ENCODE results near the gene FRAS1.
"Not testable (repeated sequence)": the region's sequence is repeated elsewhere in the genome, so short reads cannot be mapped to it uniquely, and the experiment has no call there.

Gene FRAS1

DNA sequence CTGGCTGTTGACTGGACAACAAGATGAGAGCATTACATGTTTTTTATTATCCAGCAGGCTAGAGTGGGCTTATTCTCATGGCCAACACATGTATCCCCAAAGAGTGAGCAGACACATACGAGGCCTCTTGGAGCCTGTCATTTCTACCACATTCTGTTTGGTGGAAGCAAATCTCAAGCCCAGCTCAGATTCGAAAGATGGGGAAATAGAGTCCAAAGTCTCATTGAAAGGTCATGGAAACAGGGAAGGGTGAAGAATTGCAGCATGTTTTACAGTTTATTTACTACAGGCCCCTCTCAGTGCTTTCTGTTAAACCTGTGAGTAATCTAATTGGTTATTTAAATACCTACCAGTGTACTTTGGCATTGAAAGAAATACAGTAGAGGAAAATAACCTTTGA lies 108.6 kb downstream of the FRAS1 start:
- DNase-seq (ENCODE audit: low read depth in 4 of 4, low spot score in 1 of 4) = no peak

- no peak for DNase-seq (ENCODE audit: low read depth in 4 of 4, low spot score in 1 of 4)
These were observed 109.5 kb downstream of the FRAS1 start for GRCh38 chr4:78166622-78167021.

DNA sequence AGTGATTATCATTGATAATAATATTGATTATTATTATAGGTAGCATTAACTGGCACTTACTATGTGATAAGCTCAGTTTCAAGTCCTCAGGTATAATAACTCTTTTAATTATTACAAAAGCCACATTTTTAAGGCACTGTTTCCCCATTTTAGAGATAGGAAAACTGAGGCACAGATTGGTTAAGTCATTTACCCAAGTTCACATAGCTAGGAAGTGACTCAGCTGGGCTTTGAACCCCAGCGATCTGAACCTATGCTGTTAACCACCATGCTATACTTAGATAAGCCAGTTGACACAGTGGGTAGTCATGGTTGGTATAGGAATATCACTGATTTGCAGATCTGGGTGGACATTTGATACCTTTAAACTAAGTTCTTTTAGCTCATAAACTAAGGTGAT lies 110.4 kb downstream of the FRAS1 start:
- DNase-seq (ENCODE audit: low read depth in 4 of 4, low spot score in 1 of 4) = no peak

- DNase-seq (ENCODE audit: low read depth in 4 of 4, low spot score in 1 of 4) = no peak
These were observed 110.9 kb downstream of the FRAS1 start for GRCh38 chr4:78168029-78168428.

DNA sequence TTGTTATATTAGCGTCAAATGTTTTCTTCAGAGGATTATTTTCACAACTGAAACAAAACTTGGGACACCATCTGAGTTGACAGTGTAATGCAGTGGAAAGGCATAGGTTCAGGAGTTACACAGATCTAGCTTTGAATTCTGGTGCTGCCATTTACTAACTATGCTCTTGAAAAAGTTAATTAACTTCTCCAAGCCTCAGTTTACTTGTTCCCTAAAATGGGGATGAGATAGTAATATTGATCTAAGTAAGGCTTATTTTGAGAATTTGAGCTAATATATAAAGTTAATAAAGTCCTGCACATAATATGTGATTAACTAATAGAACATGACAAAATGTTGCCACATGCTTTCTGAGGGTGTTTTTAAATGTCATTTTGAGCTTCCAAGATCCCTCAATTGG lies 112.6 kb downstream of the FRAS1 start:
- DNase-seq (ENCODE audit: low read depth in 4 of 4, low spot score in 1 of 4) = no peak

DNA sequence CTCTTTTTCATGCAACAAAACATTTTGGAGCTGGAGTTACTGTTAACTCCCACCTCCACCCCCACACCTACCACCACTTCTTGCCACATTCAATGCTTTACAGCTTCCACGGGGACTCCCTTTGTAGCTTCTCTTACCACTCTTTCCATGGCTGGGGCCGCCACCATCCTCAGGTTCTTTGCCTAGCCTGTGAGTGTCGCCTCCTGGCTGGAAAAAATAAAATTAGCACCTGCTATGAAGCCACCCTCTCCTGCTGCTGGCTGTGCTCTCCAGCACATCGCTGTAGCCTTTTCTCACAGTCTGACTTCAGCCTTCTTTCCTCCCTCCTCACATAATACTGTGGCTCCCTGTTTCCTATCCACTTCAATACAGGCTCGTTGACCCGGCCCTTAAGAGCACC lies 114.4 kb downstream of the FRAS1 start:
- DNase-seq (ENCODE audit: low read depth in 4 of 4, low spot score in 1 of 4) = no peak

DNA sequence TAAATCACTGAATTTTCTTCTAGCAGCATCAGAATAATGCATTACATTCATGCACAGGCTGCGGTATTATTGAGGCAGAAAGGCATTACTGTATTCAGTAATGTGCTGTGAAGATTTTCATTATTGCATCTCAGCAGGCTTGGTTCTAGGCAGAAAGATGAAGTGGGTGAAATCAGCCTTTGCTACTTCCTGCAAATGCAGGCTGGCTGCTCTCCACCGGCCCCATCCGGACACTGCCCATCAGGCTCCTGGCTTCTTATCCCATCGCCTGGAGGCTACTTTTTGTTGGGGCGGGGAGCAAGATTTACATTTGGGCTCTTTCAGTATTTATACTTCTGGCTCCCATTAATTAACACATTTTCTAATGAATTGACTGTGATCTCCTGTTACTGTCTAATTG lies 117.8 kb downstream of the FRAS1 start:
- DNase-seq (ENCODE audit: low read depth in 4 of 4, low spot score in 1 of 4) = no peak

DNA sequence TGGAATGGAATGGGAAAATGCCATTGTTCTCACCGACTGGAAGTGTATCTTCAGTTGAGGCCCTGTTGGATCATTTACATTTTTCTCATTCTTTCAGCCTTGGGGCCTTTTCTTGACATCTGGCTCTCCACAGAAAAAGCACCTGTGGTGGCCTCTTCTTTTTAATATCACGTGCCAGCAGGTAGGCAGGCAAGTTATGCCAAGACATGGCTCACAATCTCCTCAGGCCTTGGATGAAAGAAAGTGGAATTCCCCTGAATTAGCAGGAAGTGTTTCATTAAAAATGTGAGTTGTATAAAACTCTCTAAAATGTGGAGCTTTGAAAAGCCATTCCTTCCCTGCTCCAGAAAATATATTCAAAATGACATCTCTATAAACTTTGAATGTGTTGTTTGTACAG lies 122.1 kb downstream of the FRAS1 start:
- DNase-seq (ENCODE audit: low read depth in 4 of 4, low spot score in 1 of 4) = no peak

GRCh38 chr4:78181681-78182234 lies 124.6 kb downstream of the FRAS1 start:
- not testable (repeated sequence) for DNase-seq (ENCODE audit: low read depth in 4 of 4, low spot score in 1 of 4)

DNA sequence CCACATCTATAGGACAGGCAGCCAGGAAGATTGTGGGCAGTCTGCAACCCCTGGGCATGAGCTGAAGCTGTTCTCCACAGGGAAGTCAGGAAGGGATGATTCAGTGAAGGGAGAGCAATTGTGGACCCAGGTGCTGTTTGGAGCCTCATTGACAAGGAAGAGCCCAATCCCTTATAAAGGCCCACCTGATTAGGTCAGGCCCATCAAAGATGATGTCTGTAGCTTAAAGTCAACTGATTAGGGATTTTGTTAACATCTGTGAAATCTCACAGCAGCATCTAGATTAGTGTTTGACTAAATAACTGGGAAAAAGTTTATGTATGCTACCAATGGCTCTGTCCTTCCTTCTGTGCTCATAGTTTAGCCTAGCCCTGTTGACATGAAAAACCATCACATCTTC lies 127.5 kb downstream of the FRAS1 start:
- no peak for DNase-seq (ENCODE audit: low read depth in 4 of 4, low spot score in 1 of 4)

GRCh38 chr4:78185117-78185516 lies 128.0 kb downstream of the FRAS1 start:
- DNase-seq (ENCODE audit: low read depth in 4 of 4, low spot score in 1 of 4) = no peak

GRCh38 chr4:78186597-78187543 lies 129.7 kb downstream of the FRAS1 start:
- no peak for DNase-seq (ENCODE audit: low read depth in 4 of 4, low spot score in 1 of 4)

DNA sequence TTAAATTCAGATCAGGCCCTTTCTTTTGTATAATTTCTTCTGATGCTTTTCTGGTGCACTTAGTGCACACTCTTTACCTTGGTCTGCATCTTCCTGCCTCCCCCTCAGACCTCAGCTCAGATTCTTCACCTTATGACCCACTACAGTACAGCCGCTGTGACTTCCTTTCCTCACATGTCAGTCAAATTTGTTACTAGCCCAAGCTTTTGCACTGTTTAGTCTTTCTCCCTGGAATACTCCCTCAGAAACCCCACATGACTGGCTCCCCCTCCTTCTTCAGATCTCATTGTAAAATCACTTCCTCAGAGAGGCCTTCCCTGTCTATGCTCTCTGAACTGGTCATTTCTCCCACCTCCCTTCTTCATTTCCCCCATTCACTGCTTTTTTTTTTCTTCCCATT lies 132.9 kb downstream of the FRAS1 start:
- no peak for DNase-seq (ENCODE audit: low read depth in 4 of 4, low spot score in 1 of 4)

DNA sequence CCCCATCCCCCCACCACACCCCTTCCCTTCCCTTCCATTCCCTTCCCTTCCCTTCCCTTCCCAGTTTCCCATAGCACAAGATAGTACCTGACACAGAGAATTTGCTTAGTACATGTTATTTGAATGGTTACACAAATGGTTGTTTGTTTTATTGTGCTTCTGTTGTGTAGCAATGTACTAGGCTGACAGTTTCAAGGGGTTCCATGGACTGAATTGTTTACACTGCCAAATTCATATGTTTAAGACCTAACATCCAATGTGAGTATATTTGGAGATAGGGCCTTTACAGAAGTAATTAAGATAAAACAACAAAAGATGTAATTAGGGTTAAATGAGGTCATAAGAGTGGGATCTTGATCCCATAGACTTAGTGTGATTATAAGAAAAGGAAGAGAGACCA lies 133.5 kb downstream of the FRAS1 start:
- no peak for DNase-seq (ENCODE audit: low read depth in 4 of 4, low spot score in 1 of 4)

DNA sequence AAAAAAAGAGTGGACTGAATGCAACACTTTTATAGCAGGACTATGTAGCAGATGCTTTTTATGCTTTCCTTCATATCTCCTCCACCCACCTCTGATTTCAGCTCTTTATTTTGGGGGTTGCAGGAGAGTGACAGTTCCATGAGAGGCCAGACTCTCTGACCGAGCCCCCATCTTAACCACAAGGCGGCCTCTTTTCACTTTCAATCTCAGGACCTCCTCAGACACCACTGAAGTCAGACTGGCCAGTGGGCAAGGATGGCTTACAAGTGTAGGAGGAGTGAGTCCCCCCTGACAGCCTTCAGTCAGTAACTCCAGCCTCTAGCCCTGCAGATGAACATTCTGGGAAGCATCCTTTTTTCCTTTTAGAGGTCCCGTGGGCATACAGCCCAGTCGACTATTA lies 140.8 kb downstream of the FRAS1 start:
- DNase-seq (ENCODE audit: low read depth in 4 of 4, low spot score in 1 of 4) = no peak

DNA sequence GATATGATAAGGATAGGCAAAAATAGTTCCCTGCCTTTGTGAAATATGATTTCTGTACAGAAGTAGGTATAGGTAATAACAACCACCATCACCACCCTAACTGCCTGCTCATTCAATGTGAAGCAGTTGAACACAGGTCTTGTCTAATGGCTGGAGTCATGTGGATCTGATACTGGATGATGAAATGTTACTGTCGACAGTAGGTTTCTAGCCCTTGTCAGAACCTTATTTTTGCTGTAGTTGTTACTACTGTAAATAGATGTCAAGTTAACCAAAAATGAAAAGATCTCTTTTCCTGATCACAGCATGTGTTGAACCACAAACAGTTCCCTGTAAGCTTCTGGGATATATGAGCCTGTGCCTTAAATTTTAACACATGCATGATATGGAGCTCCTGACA lies 142.9 kb downstream of the FRAS1 start:
- DNase-seq (ENCODE audit: low read depth in 4 of 4, low spot score in 1 of 4) = no peak

DNA sequence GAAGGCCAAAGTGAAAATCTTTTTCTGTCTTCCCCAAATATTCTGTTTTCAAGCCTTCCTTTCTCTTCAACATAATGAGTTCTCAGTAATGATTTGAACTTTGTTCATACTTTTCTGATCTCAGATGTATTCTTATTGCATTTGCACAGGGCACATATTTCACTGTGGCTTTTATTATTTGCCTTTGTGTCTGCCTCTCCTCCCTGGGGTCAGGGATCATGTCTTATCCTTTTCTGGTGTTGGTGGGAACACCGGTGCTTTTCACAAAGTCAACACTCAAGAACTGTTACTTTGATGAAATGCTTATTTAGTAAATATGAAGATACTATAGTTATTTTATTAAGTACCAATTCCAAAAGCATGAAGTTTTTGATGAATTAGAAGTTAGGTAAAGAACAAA lies 143.8 kb downstream of the FRAS1 start:
- no peak for DNase-seq (ENCODE audit: low read depth in 4 of 4, low spot score in 1 of 4)

GRCh38 chr4:78204176-78204575 lies 147.1 kb downstream of the FRAS1 start:
- no peak for DNase-seq (ENCODE audit: low read depth in 4 of 4, low spot score in 1 of 4)

- no peak for DNase-seq (ENCODE audit: low read depth in 4 of 4, low spot score in 1 of 4)
These were observed 148.5 kb downstream of the FRAS1 start for GRCh38 chr4:78205591-78205990.

DNA sequence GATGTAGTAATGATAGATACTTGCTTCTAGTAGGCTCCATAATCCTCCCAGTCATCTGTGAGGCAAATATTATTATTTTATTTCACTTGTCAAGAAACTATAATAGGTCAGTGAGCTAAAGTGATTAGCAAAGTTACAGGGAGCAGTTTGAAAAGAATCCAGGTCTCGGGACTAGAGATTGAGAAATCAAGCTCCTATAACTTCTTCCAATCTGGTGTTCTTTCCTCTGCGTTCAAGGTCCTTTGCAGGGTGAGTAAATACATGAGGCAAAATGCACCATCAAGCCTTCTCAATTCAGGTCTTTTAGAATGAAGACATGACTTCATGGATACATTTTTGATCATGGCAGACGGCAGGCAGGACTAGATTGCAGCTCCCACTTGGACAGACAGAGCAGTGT lies 150.4 kb downstream of the FRAS1 start:
- no peak for DNase-seq (ENCODE audit: low read depth in 4 of 4, low spot score in 1 of 4)

- DNase-seq (ENCODE audit: low read depth in 4 of 4, low spot score in 1 of 4) = no peak
These were observed 150.8 kb downstream of the FRAS1 start for GRCh38 chr4:78207951-78208350.

DNA sequence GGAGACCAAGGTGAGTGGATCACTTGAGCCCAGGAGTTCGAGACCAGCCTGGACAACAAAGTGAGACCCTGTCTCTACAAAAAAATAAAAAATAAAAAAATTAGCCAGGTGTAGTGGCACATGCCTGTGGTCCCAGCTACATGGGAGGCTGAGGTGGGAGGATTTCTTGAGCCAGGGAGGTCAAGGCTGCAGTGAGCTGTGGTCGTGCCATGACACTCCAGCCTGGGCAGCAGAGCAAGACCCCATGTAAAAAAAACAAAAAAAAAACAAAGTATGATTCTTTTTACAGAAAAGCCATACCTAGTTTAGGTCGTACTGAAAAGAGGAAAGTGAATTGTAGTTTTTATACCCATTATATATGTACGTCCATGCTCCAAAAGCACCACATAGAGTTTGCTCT lies 151.8 kb downstream of the FRAS1 start:
- not testable (repeated sequence) for DNase-seq (ENCODE audit: low read depth in 4 of 4, low spot score in 1 of 4)

Data from stimulated activated CD4-positive, alpha-beta T cell treated with anti-CD3 and anti-CD28 coated beads, Interleukin-1b, Interleukin-23, amount 100 ng/mL, for 24 hours (primary cell).